ENCODE data around the gene B4GAT1. TPM values are rescaled to one million over a fixed set of nuclear protein-coding genes. Genes with fewer than 3 reads are reported as not detected.
A peak's percentile ranks its signal among the peaks of the same experiment; 100 is the strongest.

The B4GAT1 gene
- total and polyA plus RNA-seq, 9 of the 15 experiments (the other 6 are each of a cell fraction or from before 2014, with no cell fraction given): 0.86 to 9.5 (median 3.8) TPM

GRCh38 chr11:66328302-66329144 lies 18.9 kb downstream of the B4GAT1 start (continued):
- TF ChIP-seq SAP30 (IDR thresholded peaks at IDR 0.05; ENCODE audit: borderline replicate concordance, insufficient read depth, low read depth, low read length, poor library complexity, severe bottlenecking) (no peak), LARP7 (IDR thresholded peaks at IDR 0.05) (0 out of 2 replicates have a peak, but pooled peaks have one; percentile 42), ZNF76 (CRISPR knock-in tag; IDR thresholded peaks at IDR 0.05; ENCODE audit: borderline replicate concordance) (no peak), ZFP1 (CRISPR knock-in tag; IDR thresholded peaks at IDR 0.05) (no peak), L3MBTL2 (IDR thresholded peaks at IDR 0.05) (peak; percentile 97), HIVEP1 (CRISPR knock-in tag; IDR thresholded peaks at IDR 0.05) (no peak), HBP1 (CRISPR knock-in tag; IDR thresholded peaks at IDR 0.05) (no peak), NKRF (IDR thresholded peaks at IDR 0.05; ENCODE audit: borderline replicate concordance) (no peak), ZNF644 (tag; IDR thresholded peaks at IDR 0.05; ENCODE audit: low read depth) (no peak), THRB (CRISPR knock-in tag; conservative IDR thresholded peaks at IDR 0.05) (no peak), POLR2A (conservative IDR thresholded peaks at IDR 0.05) (no peak), TAF9B (IDR thresholded peaks at IDR 0.05; ENCODE audit: partially characterized antibody) (no peak), PHF20 (IDR thresholded peaks at IDR 0.05; ENCODE audit: partially characterized antibody) (no peak), RFX7 (CRISPR knock-in tag; IDR thresholded peaks at IDR 0.05) (no peak), ZBTB7A (IDR thresholded peaks at IDR 0.05; ENCODE audit: borderline replicate concordance, control insufficient read depth, low read depth, low read length) (peak; percentile 94), KDM2B (CRISPR knock-in tag; IDR thresholded peaks at IDR 0.05) (no peak), ZSCAN29 (IDR thresholded peaks at IDR 0.05) (no peak), ZNF282 (CRISPR knock-in tag; IDR thresholded peaks at IDR 0.05) (peak; percentile 78; the same call in 1 of the 2 replicates), CREB1 (IDR thresholded peaks at IDR 0.05) (no peak), CREB1 (CRISPR knock-in tag; IDR thresholded peaks at IDR 0.05) (peak; percentile 55), MYC (IDR thresholded peaks at IDR 0.05; ENCODE audit: low read depth, low read length) (peak; percentile 99), MYC (CRISPR knock-in tag; IDR thresholded peaks at IDR 0.05; ENCODE audit: borderline replicate concordance, low read depth) (peak; percentile 67; the same call in 1 of the 2 replicates), ZNF780A (CRISPR knock-in tag; IDR thresholded peaks at IDR 0.05) (no peak), NCOA1 (IDR thresholded peaks at IDR 0.05; ENCODE audit: low read depth) (no peak), FOS (IDR thresholded peaks at IDR 0.05; ENCODE audit: extremely low read depth, insufficient read length) (no peak)
